K562 (cell line): ENCODE measurements around the gene LRRC37A3.

Experiments
- CTCF ChIP-seq, 3 experiments: IDR thresholded peaks in 2 of 3; conservative IDR thresholded peaks in 1 of 3; 2 replicates each; pipeline ENCODE4 v1.5.1; 2011 to 2012; ENCODE audit warnings: low read length in 3 of 3, mild to moderate bottlenecking in 3 of 3, control low read depth in 2 of 3, improper control_type of control experiment in 1 of 3, inconsistent platforms in 1 of 3, low read depth in 1 of 3, mixed read lengths in 1 of 3, moderate library complexity in 1 of 3; ENCODE audit not compliant: insufficient read depth in 2 of 3
- EZH2 ChIP-seq: IDR thresholded peaks from 2 replicates; pipeline ENCODE4 v1.6.1; 2012; ENCODE audit warnings: low read depth, mild to moderate bottlenecking, inconsistent platforms, low read length, borderline replicate concordance
- POLR2A ChIP-seq: fragments of 450-650 bp; conservative IDR thresholded peaks from 2 replicates; pipeline ENCODE4 v1.6.1; 2016
- POLR2AphosphoS5 ChIP-seq: IDR thresholded peaks from 2 replicates; pipeline ENCODE4 v1.6.1; 2011; ENCODE audit warnings: mild to moderate bottlenecking, low read depth, low read length, moderate library complexity; ENCODE audit not compliant: control insufficient read depth, insufficient read depth

GRCh38 chr17:64947152-64947551 is 27.9 kb upstream of the LRRC37A3 start:
- TF ChIP-seq POLR2A, result no peak
- no peak for TF ChIP-seq POLR2AphosphoS5
- TF ChIP-seq EZH2, result no peak
- TF ChIP-seq CTCF (IDR thresholded peaks at IDR 0.05 in 2 of 3, conservative IDR thresholded peaks at IDR 0.05 in 1 of 3; ENCODE audit: insufficient read depth in 2 of 3, low read depth in 1 of 3, low read length in 3 of 3), result no peak
